NCI-H460 (cell line): Measurements from ENCODE around the gene SHFL. TPM values are rescaled to one million over a fixed set of nuclear protein-coding genes. Genes with fewer than 3 reads are reported as not detected.

ENCODE experiments used
- DNase-seq: peaks from one replicate; pipeline ENCODE4 v3.0.0-alpha.2; 2016; ENCODE audit warnings: low read depth; ENCODE audit errors: extremely low read depth
- small RNA-seq, 2 experiments: library from RNA; depleted of rRNA; stranded (forward); fragments of <200 nt; gene quantifications; one replicate each; pipeline ENCODE3, GENCODE V24; 2014
- total RNA-seq: library from RNA; depleted of rRNA; stranded (reverse); fragments of >200 nt; shearing (Covaris generic); gene quantifications from 2 replicates; pipeline ENCODE4 v1.2.3, GENCODE V29; 2014; rRNA removed

Gene SHFL
- total RNA-seq, 1 experiment from 2014 or later = 9.4 TPM

GRCh38 chr19:10124429-10124828 is 38.3 kb downstream of the SHFL start:
- DNase-seq = no peak

GRCh38 chr19:10126213-10126639 is 40.1 kb downstream of the SHFL start:
- DNase-seq = no peak

- no peak for DNase-seq
Measured at GRCh38 chr19:10132905-10133304, 46.8 kb downstream of the SHFL start.

GRCh38 chr19:10133596-10133995 is 47.5 kb downstream of the SHFL start:
- no peak for DNase-seq

GRCh38 chr19:10134040-10134439 is 47.9 kb downstream of the SHFL start:
- DNase-seq = no peak

GRCh38 chr19:10135551-10136334 is 49.6 kb downstream of the SHFL start:
- DNase-seq = no peak

GRCh38 chr19:10136936-10137335 is 50.8 kb downstream of the SHFL start:
- no peak for DNase-seq

- no peak for DNase-seq
Measured at GRCh38 chr19:10137751-10138682, 51.9 kb downstream of the SHFL start.

GRCh38 chr19:10138879-10139795 is 53.0 kb downstream of the SHFL start:
- DNase-seq = no peak

- no peak for DNase-seq
Measured at GRCh38 chr19:10139952-10140351, 53.8 kb downstream of the SHFL start.

GRCh38 chr19:10141479-10141878 is 55.4 kb downstream of the SHFL start:
- DNase-seq = no peak

GRCh38 chr19:10141973-10142372 is 55.9 kb downstream of the SHFL start:
- no peak for DNase-seq

Small RNAs within 50 kb of the gene (small RNA-seq; reads per million reads assigned to genes)
- 0 reads per million in 2 experiments for gene MIR5589
- gene SNORD105 = 3.1 to 34.9 reads per million in 2 experiments
- 339 to 9,385 reads per million in 2 experiments for gene SNORD105B

Other genes with a start within 250 kb of the SHFL start
- 1.0 and 1.6 TPM in 2 replicates for gene OLFM2, start 149.8 kb upstream of the SHFL start, total RNA-seq
- 0.06 and 0.12 TPM in 2 replicates for gene COL5A3, start 75.8 kb upstream of the SHFL start, total RNA-seq
- not detected in 2 replicates for gene RDH8, start 72.8 kb upstream of the SHFL start, total RNA-seq
- gene ANGPTL6, start 16.4 kb downstream of the SHFL start, total RNA-seq = not detected in 2 replicates
- 38.5 and 39.7 TPM in 2 replicates for gene PPAN, start 20.0 kb downstream of the SHFL start, total RNA-seq
- 3.6 and 6.0 TPM in 2 replicates for gene P2RY11, start 25.4 kb downstream of the SHFL start, total RNA-seq
- 227 and 253 TPM in 2 replicates for gene EIF3G, start 33.6 kb downstream of the SHFL start, total RNA-seq
- 49.9 and 54.2 TPM in 2 replicates for gene DNMT1, start 108.6 kb downstream of the SHFL start, total RNA-seq
- 1.5 and 1.8 TPM in 2 replicates for gene S1PR2, start 145.0 kb downstream of the SHFL start, total RNA-seq
- gene MRPL4, start 165.9 kb downstream of the SHFL start, total RNA-seq = 73.9 and 81.6 TPM in 2 replicates
- 1.1 and 1.6 TPM in 2 replicates for gene ICAM1, start 184.8 kb downstream of the SHFL start, total RNA-seq
- not detected in 2 replicates for gene ICAM4, start 200.6 kb downstream of the SHFL start, total RNA-seq
- gene ICAM5, start 203.6 kb downstream of the SHFL start, total RNA-seq = 1.9 and 2.1 TPM in 2 replicates
- 1.2 and 2.8 TPM in 2 replicates for gene ZGLP1, start 223.5 kb downstream of the SHFL start, total RNA-seq
- 12.6 and 18.0 TPM in 2 replicates for gene FDX2, start 229.7 kb downstream of the SHFL start, total RNA-seq
- gene RAVER1, start 247.2 kb downstream of the SHFL start, total RNA-seq = 9.5 and 10.7 TPM in 2 replicates